Measurements from ENCODE around the gene ARRB1. TPM values are rescaled to one million over a fixed set of nuclear protein-coding genes. Genes with fewer than 3 reads are reported as not detected.

The ARRB1 gene
- total and polyA plus RNA-seq, 9 of the 15 experiments (the other 6 are each of a cell fraction or from before 2014, with no cell fraction given) = 6.6 to 45.4 (median 28.5) TPM

GRCh38 chr11:75308116-75308515, 43.3 kb downstream of the ARRB1 start (continued):
- TF ChIP-seq FOXO4 (CRISPR knock-in tag; IDR thresholded peaks at IDR 0.05) (no peak), PBX2 (CRISPR knock-in tag; IDR thresholded peaks at IDR 0.05; ENCODE audit: low read depth) (no peak), PBX2 (tag; conservative IDR thresholded peaks at IDR 0.05; ENCODE audit: low read depth) (no peak)

GRCh38 chr11:75307058-75307457, 44.4 kb downstream of the ARRB1 start:
- H3K27me3 ChIP-seq (ENCODE audit: control insufficient read depth in 2 of 2, insufficient read depth in 2 of 2, low read length in 2 of 2) = no peaks in the 10 kb centered on the region
- CTCF ChIA-PET (ENCODE audit: low intra/inter-chr PET ratio) = no interaction called here
- no peaks in the 10 kb centered on the region for H3K9me1 ChIP-seq (ENCODE audit: control insufficient read depth, insufficient read depth, low read length)
- BruUV-seq (replicated peaks) = no TSS peak
- peaks cover 15% of the 10 kb centered on the region; the same call in 2 of the 3 replicates for H3K36me3 ChIP-seq (ENCODE audit: control insufficient read depth, insufficient read depth, low read length)
- H3K4me3 ChIP-seq = no peak overlapping the region
- no peak overlapping the region for H3K27ac ChIP-seq (ENCODE audit: extremely low read depth, low read depth, low read length)
- DNase-seq (ENCODE audit: extremely low read depth in 1 of 4, low spot score in 3 of 4) (no peak), FAIRE-seq (no peak), ATAC-seq (no peak)
- intact Hi-C loops (cut with micrococcal nuclease) (no loop called here), in situ Hi-C loops (cut with MboI) (no loop called here)
- H3K9ac ChIP-seq (ENCODE audit: insufficient read depth in 1 of 2, low read depth in 2 of 2, low read length in 2 of 2) = no peak overlapping the region; a peak in 1 of 4 replicates
- POLR2A ChIA-PET = interaction anchor here (1.5 kb wide), 1 partner anchor 9 kb away, joined by 5 read pairs; no protein-coding TSS in a partner anchor
- no peak overlapping the region for H3K4me2 ChIP-seq (ENCODE audit: insufficient read depth, low read length)
- peaks cover 0 to 13% of the 10 kb centered on the region in 2 experiments; a peak in 2 of 5 replicates for H3K4me1 ChIP-seq (replicated peaks in 1 of 2; ENCODE audit: control insufficient read depth in 2 of 2, insufficient read depth in 2 of 2, low read length in 2 of 2)
- no peak overlapping the region for H2AFZ ChIP-seq (ENCODE audit: low read depth, low read length)
- no peaks in the 10 kb centered on the region for H3K9me3 ChIP-seq (replicated peaks; ENCODE audit: control insufficient read depth, insufficient read depth, low read depth, low read length)
- peaks cover 6% of the 10 kb centered on the region for H4K20me1 ChIP-seq (replicated peaks; ENCODE audit: control insufficient read depth, insufficient read depth, low read length)
- peaks cover 1% of the 10 kb centered on the region; the same call in 1 of the 3 replicates for H3K79me2 ChIP-seq (ENCODE audit: control insufficient read depth, insufficient read depth, low read length)
- 61% methylated on average over 3 of the region's 3 CpGs for WGBS (ENCODE audit: insufficient coverage, low coverage, missing lambda C conversion rate)
- TF ChIP-seq NR2C1 (IDR thresholded peaks at IDR 0.05) (peak; percentile 74), NR2C1 (tag; IDR thresholded peaks at IDR 0.05) (peak; percentile 82), HMBOX1 (IDR thresholded peaks at IDR 0.05) (no peak), CREM (IDR thresholded peaks at IDR 0.05; ENCODE audit: low read depth) (no peak), NR2C2 (CRISPR knock-in tag; IDR thresholded peaks at IDR 0.05) (no peak), NR2C2 (tag; IDR thresholded peaks at IDR 0.05) (peak; percentile 60; the same call in 1 of the 2 replicates), YBX1 (IDR thresholded peaks at IDR 0.05) (no peak), HLTF (IDR thresholded peaks at IDR 0.05) (no peak), EP400 (IDR thresholded peaks at IDR 0.05) (no peak), ZBTB5 (IDR thresholded peaks at IDR 0.05) (no peak)
